Measurements from ENCODE around the gene NATD1. TPM values are rescaled to one million over a fixed set of nuclear protein-coding genes. Genes with fewer than 3 reads are reported as not detected.
A peak's percentile ranks its signal among the peaks of the same experiment; 100 is the strongest.

The NATD1 gene
- total and polyA plus RNA-seq, 9 of the 15 experiments (the other 6 are each of a cell fraction or from before 2014, with no cell fraction given) = 0.24 to 5.4 (median 1.6) TPM

DNA sequence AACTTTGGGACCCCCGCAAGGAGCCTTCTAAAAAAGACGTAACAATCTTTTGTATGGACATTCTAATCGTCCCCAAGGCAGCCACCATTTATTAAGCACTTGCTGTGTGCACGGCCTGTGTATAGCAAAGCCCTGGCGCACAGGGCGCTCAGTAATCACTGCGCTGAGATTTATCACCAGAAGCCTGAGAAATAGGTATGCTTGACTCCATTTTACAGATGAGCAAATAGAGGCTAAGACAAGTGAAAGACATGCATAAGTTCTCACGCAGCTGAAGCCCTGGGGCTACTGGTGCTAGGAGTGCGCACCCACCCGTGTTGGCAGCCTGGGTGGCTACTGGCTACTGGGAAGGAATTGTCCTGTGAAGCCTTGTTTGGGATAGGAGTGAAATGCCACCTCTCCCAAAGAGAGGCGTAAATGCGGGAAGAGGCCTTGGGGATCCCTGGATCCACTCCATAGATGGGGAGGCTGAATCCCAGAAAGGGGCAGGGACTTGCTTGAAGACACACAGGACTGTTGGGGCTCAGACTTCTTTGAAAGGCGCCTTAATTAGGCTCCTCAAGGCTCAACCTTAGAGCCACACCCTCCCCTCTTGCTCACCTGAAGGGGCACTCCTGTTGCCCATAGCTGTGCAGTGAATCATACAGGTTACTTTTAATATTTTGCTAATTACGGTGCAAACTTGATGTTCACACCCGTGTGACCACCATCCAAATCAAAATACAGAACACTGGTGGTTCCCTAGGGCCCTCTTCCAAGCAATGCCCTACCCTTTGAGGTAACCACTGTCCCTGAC, 634 bp upstream of the NATD1 start (continued):
- TF ChIP-seq, protein P1, sequence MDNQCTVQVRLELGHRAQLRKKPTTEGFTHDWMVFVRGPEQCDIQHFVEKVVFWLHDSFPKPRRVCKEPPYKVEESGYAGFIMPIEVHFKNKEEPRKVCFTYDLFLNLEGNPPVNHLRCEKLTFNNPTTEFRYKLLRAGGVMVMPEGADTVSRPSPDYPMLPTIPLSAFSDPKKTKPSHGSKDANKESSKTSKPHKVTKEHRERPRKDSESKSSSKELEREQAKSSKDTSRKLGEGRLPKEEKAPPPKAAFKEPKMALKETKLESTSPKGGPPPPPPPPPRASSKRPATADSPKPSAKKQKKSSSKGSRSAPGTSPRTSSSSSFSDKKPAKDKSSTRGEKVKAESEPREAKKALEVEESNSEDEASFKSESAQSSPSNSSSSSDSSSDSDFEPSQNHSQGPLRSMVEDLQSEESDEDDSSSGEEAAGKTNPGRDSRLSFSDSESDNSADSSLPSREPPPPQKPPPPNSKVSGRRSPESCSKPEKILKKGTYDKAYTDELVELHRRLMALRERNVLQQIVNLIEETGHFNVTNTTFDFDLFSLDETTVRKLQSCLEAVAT (IDR thresholded peaks at IDR 0.05) = no peak
- TF ChIP-seq, protein P2, sequence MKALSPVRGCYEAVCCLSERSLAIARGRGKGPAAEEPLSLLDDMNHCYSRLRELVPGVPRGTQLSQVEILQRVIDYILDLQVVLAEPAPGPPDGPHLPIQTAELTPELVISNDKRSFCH (CRISPR knock-in tag; IDR thresholded peaks at IDR 0.05) = no peak
- TF ChIP-seq, protein P2 (tag; IDR thresholded peaks at IDR 0.05) = no peak
- peak; percentile 21; the same call in 1 of the 2 replicates for TF ChIP-seq L3MBTL2 (IDR thresholded peaks at IDR 0.05)
- TF ChIP-seq EP400 (IDR thresholded peaks at IDR 0.05) = no peak
- TF ChIP-seq HDAC2 (IDR thresholded peaks at IDR 0.05) = peak; percentile 94
- TF ChIP-seq, protein P3, sequence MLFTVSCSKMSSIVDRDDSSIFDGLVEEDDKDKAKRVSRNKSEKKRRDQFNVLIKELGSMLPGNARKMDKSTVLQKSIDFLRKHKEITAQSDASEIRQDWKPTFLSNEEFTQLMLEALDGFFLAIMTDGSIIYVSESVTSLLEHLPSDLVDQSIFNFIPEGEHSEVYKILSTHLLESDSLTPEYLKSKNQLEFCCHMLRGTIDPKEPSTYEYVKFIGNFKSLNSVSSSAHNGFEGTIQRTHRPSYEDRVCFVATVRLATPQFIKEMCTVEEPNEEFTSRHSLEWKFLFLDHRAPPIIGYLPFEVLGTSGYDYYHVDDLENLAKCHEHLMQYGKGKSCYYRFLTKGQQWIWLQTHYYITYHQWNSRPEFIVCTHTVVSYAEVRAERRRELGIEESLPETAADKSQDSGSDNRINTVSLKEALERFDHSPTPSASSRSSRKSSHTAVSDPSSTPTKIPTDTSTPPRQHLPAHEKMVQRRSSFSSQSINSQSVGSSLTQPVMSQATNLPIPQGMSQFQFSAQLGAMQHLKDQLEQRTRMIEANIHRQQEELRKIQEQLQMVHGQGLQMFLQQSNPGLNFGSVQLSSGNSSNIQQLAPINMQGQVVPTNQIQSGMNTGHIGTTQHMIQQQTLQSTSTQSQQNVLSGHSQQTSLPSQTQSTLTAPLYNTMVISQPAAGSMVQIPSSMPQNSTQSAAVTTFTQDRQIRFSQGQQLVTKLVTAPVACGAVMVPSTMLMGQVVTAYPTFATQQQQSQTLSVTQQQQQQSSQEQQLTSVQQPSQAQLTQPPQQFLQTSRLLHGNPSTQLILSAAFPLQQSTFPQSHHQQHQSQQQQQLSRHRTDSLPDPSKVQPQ (CRISPR knock-in tag; IDR thresholded peaks at IDR 0.05; ENCODE audit: borderline replicate concordance) = no peak
- TF ChIP-seq PURB (CRISPR knock-in tag; IDR thresholded peaks at IDR 0.05; ENCODE audit: low read depth) = no peak
- no peak for TF ChIP-seq ZNF140 (CRISPR knock-in tag; IDR thresholded peaks at IDR 0.05)
- no peak for TF ChIP-seq XRCC3 (IDR thresholded peaks at IDR 0.05)
- no peak for TF ChIP-seq LEF1 (IDR thresholded peaks at IDR 0.05)
- no peak for TF ChIP-seq ELF4 (CRISPR knock-in tag; IDR thresholded peaks at IDR 0.05)
- TF ChIP-seq, protein P4, sequence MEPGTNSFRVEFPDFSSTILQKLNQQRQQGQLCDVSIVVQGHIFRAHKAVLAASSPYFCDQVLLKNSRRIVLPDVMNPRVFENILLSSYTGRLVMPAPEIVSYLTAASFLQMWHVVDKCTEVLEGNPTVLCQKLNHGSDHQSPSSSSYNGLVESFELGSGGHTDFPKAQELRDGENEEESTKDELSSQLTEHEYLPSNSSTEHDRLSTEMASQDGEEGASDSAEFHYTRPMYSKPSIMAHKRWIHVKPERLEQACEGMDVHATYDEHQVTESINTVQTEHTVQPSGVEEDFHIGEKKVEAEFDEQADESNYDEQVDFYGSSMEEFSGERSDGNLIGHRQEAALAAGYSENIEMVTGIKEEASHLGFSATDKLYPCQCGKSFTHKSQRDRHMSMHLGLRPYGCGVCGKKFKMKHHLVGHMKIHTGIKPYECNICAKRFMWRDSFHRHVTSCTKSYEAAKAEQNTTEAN (CRISPR knock-in tag; IDR thresholded peaks at IDR 0.05) = no peak
- no peak for TF ChIP-seq SMAD2 (IDR thresholded peaks at IDR 0.05; ENCODE audit: low read depth, low read length)
- no peak for TF ChIP-seq CREM (IDR thresholded peaks at IDR 0.05; ENCODE audit: low read depth)
- TF ChIP-seq MAFF (IDR thresholded peaks at IDR 0.05; ENCODE audit: low read length) = no peak
- TF ChIP-seq RB1 (IDR thresholded peaks at IDR 0.05; ENCODE audit: low read depth) = no peak
- no peak for TF ChIP-seq SIN3A (IDR thresholded peaks at IDR 0.05; ENCODE audit: borderline replicate concordance in 2 of 2, control insufficient read depth in 1 of 2, low read depth in 2 of 2, low read length in 2 of 2)
- TF ChIP-seq POLR2AphosphoS2 (IDR thresholded peaks at IDR 0.05; ENCODE audit: low read length) = no peak

All from K562 (cell line).